ENCODE data around the gene KANSL1.

The KANSL1 gene

DNA sequence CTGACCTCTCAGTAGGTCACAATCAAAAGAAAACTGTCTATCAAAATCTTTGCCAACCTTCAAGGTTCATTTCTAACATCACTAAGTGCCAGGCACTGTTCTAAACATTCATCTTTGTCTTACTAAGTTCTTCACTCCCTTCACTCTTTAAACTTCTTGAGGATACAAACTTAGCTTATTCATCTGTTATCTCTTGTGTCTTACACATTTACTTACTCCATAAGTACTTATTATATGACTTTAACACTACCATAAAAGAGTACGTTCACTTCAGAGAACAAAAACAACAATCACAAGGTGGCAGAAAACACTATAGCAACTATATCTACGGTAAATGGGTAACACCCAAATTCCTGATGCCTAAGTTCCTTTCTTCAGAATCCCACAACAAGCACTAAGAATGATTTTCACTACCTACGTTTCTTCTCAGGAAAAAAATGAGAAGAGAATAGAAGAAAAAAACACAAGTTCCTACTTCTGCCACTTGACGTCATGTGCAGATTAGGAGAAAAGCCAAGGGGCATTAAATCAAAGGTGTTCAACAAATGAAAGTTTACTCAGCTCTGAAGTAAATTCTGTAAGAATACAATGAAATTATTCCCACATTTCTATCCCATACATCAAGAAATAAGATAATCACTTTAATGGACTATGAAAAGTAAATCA lies 29.2 kb downstream of the KANSL1 start:
- no peak for DNase-seq

- no peak for DNase-seq
These were observed 29.9 kb downstream of the KANSL1 start for GRCh38 chr17:46163316-46163715.

- DNase-seq = no peak
These were observed 30.4 kb downstream of the KANSL1 start for GRCh38 chr17:46162866-46163265.

DNA sequence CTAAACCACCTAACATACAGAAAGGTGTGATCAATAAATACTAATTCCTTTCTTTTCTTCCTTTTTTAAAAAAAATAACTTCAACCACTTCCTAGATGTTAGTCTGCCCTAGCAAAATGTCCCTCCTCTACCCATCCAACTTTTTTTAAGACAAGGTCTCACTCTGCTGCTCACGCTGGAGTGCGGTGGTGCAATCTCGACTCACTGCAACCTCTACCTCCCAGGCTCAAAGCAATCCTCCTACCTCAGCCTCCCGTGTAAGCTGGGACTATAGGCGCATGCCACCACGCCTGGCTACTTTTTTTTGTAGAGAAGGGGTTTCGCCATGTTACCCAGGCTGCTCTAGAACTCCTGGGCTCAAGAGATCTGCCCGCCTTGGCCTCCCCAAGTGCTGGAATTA lies 33.1 kb downstream of the KANSL1 start:
- no peak for DNase-seq

DNA sequence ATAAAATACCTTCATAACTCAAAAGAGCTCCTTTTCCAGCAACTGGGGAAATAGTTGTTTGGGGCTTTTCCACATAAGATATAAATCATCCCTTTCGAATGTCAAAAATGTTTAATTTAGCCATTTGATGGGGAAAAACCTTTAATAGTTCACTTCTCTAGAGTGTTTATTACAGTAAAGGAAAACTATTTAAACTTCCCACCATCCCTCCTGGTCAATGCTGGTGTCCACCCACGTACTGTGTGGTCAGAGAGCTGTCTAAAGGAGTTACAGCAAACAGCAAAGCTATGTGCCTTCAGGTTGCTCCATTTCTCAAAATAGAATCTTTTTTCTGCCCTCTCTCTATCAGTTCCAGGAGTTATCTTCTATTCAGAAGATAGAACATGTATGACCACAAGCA lies 33.5 kb downstream of the KANSL1 start:
- DNase-seq = no peak

DNA sequence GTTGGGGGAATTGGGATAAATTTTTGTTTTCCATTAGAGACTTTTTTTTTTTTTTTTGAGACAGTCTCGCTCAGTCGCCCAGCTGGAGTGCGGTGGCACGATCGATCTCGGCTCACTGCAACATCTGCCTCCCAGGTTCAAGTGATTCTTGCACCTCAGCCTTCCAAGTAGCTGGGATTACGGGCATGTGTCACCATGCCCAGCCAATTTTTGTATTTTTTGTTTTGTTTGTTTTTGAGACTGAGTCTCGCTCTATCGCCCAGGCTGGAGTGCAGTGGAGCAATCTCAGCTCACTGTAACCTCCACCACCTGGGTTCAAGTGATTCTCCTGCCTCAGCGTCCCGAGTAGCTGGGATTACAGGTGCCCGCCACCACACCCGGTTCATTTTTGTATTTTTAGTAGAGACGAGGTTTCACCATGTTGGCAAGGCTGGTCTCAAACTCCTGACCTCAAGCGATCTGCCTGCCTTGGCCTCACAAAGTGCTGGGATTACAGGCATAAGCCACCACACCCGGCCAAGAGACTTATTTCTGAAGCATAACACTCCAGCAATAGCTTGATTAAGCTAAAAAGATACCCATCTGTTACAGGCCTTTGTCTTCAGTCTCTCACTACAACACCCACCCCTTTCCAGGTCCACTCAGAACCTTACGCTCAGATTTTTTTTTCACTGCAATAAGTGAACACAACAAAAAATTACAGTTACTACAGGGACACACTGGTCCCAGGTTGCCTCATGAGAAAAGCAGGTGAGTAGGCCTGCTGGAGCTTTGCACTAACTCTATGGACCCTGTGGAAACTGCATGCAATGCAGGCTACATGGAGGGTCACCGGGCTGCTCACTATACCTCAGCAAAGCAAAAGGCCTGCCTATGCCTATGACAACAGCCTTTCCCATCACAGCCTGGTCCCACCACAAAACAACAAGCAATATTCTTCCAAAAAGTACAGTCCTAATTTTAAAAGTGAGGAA lies 34.6 kb downstream of the KANSL1 start:
- DNase-seq = no peak

GRCh38 chr17:46157443-46158062 lies 35.7 kb downstream of the KANSL1 start:
- DNase-seq = no peak

DNA sequence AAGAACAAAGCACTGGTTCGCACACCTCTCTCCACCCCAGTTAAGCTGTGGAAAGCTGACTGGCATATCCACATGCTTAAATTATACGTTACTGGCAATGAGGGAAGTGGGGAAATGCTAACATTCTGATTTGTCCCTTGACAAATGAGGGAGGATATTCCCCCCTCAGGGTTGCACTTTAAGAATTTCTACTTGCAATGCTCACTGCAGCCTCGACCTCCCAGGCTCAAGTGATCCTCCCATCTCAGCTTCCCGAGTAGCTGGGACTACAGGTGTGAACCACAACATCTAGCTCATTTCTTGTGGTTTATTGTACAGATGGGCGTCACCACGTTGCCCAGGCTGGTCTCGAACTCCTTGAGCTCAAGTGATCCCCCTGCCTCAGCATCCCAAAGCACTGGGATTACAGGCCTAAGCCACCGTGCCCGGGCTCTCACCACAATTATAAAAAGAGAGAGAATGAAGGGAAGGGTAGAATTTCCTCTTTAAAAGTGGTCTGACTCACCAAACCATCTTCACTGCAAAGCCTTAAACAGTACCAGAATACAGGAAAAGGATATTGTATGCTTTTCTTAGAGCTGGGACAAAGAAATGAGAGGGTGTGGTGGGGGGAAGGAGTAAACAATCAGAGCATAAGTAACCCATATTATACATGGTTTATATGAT lies 38.9 kb downstream of the KANSL1 start:
- DNase-seq = no peak

GRCh38 chr17:46152423-46152822 lies 40.8 kb downstream of the KANSL1 start:
- DNase-seq = no peak

DNA sequence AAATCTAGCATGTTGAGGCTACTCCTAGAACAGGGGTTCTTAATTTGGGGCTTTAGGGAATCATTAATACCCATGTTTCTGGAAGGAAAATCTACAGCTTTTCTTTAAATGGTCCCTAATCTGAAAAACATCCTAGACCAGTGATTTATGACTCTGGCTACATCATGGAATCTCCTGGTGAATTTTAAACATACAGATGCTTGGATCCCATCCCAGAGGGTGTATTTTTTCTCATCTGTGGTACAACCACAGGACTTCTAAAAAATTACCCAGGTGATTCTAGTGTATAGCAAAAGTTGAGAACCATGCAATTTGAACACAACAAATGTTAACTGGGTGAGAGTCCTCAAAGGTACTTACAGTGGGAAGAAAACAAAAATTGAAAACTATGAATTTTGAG lies 41.5 kb downstream of the KANSL1 start:
- DNase-seq = no peak

DNA sequence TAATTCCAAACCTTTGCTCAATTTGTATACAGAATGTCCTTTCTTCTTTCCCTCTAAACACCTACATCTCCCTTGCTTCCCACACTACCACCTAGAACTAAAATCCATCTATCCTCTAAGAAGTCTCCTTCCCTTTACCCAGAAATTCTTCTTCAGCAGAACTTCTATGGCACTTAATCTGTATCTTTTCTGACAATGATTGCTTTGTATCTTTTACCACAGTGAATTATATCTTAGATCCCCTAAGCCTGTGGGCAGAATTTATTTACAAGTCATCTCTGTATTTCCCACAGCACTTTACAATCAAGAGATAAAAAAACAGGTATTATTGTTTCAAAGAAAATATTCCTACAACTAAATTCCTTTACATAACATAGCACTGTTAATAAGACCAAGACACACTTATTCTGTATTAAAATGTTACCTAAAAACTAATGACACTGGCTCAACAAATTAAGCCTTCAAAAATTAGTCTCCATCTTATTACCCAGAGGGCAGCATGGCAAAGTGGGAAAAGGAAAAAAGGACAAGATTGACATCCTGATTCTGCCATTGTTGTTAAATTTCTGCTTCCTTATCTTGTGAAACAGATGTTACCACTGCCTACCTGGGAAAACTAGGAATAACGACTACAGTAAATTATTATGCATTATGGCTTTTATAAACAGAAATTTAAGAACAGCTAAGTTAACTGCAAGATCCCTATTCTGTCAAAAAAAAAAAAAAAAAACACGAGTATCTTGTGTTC lies 42.8 kb downstream of the KANSL1 start:
- no peak for DNase-seq

- no peak for DNase-seq
These were observed 45.0 kb downstream of the KANSL1 start for GRCh38 chr17:46148247-46148646.

DNA sequence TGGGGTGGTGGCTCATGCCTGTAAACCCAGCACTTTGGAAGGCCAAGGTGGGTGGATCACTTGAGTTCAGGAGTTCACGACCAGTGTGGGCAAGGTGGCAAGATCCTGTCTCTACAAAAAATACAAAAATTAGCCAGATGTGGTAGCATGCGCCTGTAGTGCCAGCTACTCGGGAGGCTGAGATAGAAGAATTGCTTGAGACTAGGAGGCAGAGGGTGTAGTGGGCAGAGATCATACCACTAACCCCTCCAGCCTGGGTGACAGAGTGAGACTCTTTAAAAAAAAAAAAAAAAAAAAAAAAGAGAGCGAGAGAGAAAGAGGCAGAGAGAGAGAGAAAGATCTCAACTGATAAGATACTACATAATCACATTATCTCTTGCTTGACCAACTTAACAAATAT lies 45.9 kb downstream of the KANSL1 start:
- DNase-seq = no peak

- no peak for DNase-seq
These were observed 49.0 kb downstream of the KANSL1 start for GRCh38 chr17:46144246-46144645.

DNA sequence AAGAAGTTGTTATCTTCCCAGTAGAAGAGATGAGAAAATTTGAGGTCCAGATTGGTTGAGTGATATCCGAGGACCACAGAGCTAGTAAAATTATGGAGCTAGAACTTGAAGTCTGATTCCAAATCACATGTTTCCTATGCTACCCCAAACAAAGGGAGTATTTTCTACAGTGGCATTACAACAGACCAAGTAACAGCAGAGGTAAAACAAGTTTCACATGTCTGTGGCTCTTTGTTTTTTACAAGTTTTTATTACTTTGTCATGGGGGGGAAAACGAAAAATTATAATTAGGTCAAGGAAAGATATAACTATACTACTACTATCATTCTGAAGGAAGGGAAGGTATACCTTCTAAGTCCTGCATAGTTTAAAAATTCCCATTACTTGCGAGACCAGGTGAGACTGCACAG lies 49.4 kb downstream of the KANSL1 start:
- no peak for DNase-seq

GRCh38 chr17:46141645-46142044 lies 51.6 kb downstream of the KANSL1 start:
- DNase-seq = no peak

DNA sequence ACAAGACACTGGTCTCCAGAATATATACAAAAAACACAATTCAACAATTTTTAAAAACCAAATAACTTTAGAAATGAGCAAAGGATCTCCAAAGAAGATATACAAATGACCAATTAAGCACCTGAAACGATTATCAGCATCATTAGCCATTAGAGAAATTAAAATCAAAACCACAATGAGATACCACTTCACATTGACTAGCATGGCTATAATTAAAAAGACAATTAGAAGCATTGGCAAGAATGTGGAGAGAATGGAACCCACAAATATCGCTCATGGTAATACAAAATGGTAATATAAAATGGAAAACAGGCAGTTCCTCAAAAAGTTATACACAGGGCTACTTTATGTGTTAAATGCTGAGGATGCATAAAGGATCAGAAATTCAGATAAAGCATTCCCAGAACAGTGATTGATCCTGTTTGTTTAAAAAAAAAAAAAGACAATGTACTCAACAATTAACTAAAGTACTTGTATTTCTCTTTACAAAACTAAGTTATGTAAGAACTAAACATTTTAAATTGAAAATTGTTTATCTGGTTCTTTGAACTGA lies 52.5 kb downstream of the KANSL1 start:
- DNase-seq = no peak

DNA sequence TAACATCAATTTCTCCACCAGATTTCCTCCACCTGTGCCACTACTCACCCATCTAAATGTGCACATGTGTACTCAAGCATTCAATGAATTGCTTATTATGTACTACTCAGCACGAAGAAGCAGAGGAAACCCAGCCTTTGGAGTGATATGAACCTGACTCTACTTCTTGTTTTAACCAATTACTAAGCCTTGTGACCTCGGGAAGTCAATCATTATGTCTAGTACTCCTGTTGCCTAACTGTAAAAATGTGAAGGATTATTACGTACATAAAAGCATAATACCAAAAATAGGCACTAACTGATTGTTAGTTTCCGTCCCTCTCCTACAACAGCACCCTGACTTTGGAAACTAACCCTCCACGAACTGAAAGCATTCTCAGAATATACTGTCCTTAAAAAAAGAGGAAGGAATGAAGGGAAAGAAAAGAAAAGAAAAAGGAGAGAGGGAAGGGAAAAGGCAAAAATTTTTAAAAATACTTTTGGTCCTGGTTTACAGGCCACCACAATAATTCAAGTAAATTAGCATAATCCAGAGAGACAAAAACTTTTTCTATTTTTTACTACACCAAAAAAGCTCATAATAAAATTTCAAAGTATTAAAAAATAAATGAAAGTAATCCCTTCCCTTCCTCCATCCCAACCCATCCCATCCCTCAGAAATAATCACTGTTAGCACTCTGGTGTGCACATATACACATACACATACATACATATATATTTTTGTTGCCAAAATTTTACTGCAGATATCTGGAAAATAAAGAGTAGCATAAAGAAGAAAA lies 53.6 kb downstream of the KANSL1 start:
- DNase-seq = no peak

DNA sequence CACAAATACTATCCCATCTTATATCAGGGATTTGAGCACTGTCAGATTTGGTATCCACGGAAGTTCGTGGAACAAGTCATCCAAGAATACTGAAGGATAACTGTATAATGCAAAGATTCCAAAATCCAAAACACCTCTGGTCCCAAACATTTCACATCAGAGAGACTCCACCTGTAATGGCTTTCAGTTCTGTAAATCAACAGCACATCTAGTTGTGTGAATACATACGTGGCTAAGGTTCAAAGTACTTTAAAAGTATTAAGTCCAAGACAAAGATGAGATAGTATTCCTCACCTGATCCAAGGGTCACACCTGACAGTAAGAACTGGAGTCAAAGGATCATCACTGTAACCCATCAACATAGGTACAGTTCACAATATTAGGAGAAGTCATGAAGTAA lies 54.8 kb downstream of the KANSL1 start:
- no peak for DNase-seq

- DNase-seq = no peak
These were observed 56.4 kb downstream of the KANSL1 start for GRCh38 chr17:46136820-46137219.

DNA sequence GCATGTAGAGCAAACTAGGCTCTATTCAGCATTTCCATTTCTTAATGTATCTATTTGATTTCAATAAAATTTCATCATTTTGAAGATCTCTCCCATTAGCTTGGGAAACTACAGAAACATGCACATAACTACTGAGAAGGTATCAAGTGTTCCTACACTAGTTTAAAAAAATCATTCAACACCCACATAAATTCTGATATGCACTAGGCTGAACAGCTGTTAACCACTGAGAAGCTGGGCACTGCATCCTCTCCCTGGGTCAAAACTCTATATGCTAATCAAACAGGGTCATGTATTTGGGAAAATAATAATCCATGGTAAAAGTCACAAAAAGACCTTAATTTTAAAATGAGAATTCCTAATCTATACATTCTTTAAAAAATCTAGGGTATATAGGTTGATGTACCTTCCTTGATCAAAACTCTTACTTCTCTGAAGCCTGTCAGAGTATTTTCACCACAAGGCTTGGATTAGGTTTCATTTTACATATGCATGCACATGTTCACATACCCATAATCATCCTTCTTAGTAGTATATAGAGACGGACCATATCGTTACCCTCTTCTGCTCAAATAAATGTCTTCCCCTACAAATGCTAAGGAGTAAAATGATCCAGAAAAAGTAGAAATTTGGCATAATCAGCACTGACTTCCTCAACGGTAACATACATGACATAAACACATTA lies 57.2 kb downstream of the KANSL1 start:
- no peak for DNase-seq

Data from 8988T (cell line).